H1 (cell line): ENCODE data around the gene SLC25A12. TPM values are rescaled to one million over a fixed set of nuclear protein-coding genes. Genes with fewer than 3 reads are reported as not detected.

ENCODE experiments used
- CTCF ChIA-PET: fragments of 300-600 bp; sonication (Branson Sonifier 250); formaldehyde crosslinking; loops from one replicate; lab custom pipeline; 2021; ENCODE audit not compliant: partially characterized antibody; lab: Charles Lee
- POLR2A ChIA-PET: fragments of 300-600 bp; sonication (Branson Sonifier 250); formaldehyde crosslinking; loops from one replicate; lab custom pipeline; 2021; ENCODE audit warnings: inconsistent platforms; ENCODE audit not compliant: partially characterized antibody; lab: Charles Lee
- DNase-seq, 2 experiments: peaks; one replicate each; pipeline versions ENCODE4 v3.0.0 to v3.0.0-alpha.2; 2010 to 2022; ENCODE audit warnings: low spot score in 2 of 2, low read depth in 1 of 2, mixed read lengths in 1 of 2
- FAIRE-seq: peaks from 2 replicates; lab custom pipeline; 2011; peaks lifted over from hg19 to GRCh38; lab: Jason Lieb, UNC
- H2AFZ ChIP-seq: 2 replicates; pipeline ENCODE4 v1.8.1; 2012; ENCODE audit warnings: low read length, inconsistent platforms
- H2AK5ac ChIP-seq: 2 replicates; pipeline ENCODE4 v1.6.1; 2013; ENCODE audit warnings: low read depth, low read length
- H2BK120ac ChIP-seq: replicated peaks from 2 replicates; pipeline ENCODE3; 2013; ENCODE audit warnings: low read depth, low read length, inconsistent platforms
- H2BK12ac ChIP-seq: 2 replicates; pipeline ENCODE4 v1.6.1; 2013; ENCODE audit warnings: low read depth, low read length
- H2BK15ac ChIP-seq: 2 replicates; pipeline ENCODE4 v1.6.1; 2013; ENCODE audit warnings: low read length
- H2BK20ac ChIP-seq: 2 replicates; pipeline ENCODE4 v1.6.1; 2013; ENCODE audit warnings: low read length
- H2BK5ac ChIP-seq: 2 replicates; pipeline ENCODE4 v1.6.1; 2013; ENCODE audit warnings: low read depth, low read length
- H3K14ac ChIP-seq: 2 replicates; pipeline ENCODE4 v1.6.1; 2013; ENCODE audit warnings: inconsistent platforms; ENCODE audit not compliant: insufficient read length
- H3K18ac ChIP-seq: 2 replicates; pipeline ENCODE4 v1.6.1; 2013; ENCODE audit warnings: low read length; ENCODE audit errors: extremely low read depth
- H3K23ac ChIP-seq: 2 replicates; pipeline ENCODE4 v1.6.1; 2013; ENCODE audit warnings: inconsistent platforms; ENCODE audit not compliant: insufficient read length
- H3K23me2 ChIP-seq: 2 replicates; pipeline ENCODE4 v1.6.1; 2013; ENCODE audit warnings: low read depth, low read length
- H3K27ac ChIP-seq: 2 replicates; pipeline ENCODE4 v1.6.1; 2011; ENCODE audit warnings: low read depth, low read length, inconsistent platforms
- H3K27me3 ChIP-seq, 4 experiments: replicated peaks in 1 of 4; 1 replicate in 1 of 4; 2 replicates in 3 of 4; pipeline versions ENCODE4 v1.6.1 to v1.8.1; 2011 to 2013; ENCODE audit warnings: low read length in 3 of 4, mild to moderate bottlenecking in 3 of 4, inconsistent platforms in 2 of 4, mixed read lengths in 2 of 4, moderate library complexity in 1 of 4; ENCODE audit not compliant: control insufficient read depth in 3 of 4, insufficient read depth in 3 of 4; ENCODE audit errors: extremely low read depth in 1 of 4
- H3K36me3 ChIP-seq, 4 experiments: 2 replicates each; pipeline versions ENCODE4 v1.6.1 to v1.8.1; 2011 to 2013; ENCODE audit warnings: mild to moderate bottlenecking in 4 of 4, low read length in 3 of 4, moderate library complexity in 2 of 4, control low read depth in 1 of 4, inconsistent platforms in 1 of 4; ENCODE audit not compliant: insufficient read depth in 4 of 4, control insufficient read depth in 2 of 4
- H3K4ac ChIP-seq: replicated peaks from 2 replicates; pipeline ENCODE3; 2013; ENCODE audit warnings: low read length, low read depth, mixed read lengths, inconsistent platforms; ENCODE audit not compliant: insufficient read length
- H3K4me1 ChIP-seq, 4 experiments: replicated peaks in 1 of 4; 1 replicate in 1 of 4; 2 replicates in 3 of 4; pipeline versions ENCODE4 v1.6.1 to v1.8.1; 2011 to 2013; ENCODE audit warnings: low read length in 3 of 4, inconsistent platforms in 2 of 4, mixed read lengths in 1 of 4; ENCODE audit not compliant: insufficient read depth in 4 of 4, control insufficient read depth in 3 of 4
- H3K4me2 ChIP-seq, 2 experiments: 2 replicates each; pipeline versions ENCODE4 v1.6.1 to v1.8.1; 2011 to 2013; ENCODE audit warnings: low read depth in 2 of 2, low read length in 2 of 2, control low read depth in 1 of 2, inconsistent platforms in 1 of 2, mild to moderate bottlenecking in 1 of 2; ENCODE audit not compliant: insufficient read depth in 1 of 2
- H3K4me3 ChIP-seq, 4 experiments: fragments of 200-600, 300-600 bp in 1 of 4; sonication (generic), shearing (Covaris generic), sonication (Bioruptor Twin) in 1 of 4; 2 replicates each; pipeline versions ENCODE4 v1.5.1 to v1.8.1; 2011 to 2016; ENCODE audit warnings: low read length in 4 of 4, low read depth in 3 of 4, control low read depth in 2 of 4, inconsistent platforms in 2 of 4, mild to moderate bottlenecking in 2 of 4, mixed read lengths in 1 of 4, moderate library complexity in 1 of 4; ENCODE audit not compliant: insufficient read depth in 2 of 4; ENCODE audit errors: extremely low read depth in 1 of 4
- H3K56ac ChIP-seq: replicated peaks from 2 replicates; pipeline ENCODE3; 2013; ENCODE audit warnings: low read depth, mild to moderate bottlenecking, mixed read lengths, low read length, inconsistent platforms; ENCODE audit not compliant: insufficient read length
- H3K79me1 ChIP-seq: 2 replicates; pipeline ENCODE4 v1.6.1; 2013; ENCODE audit warnings: low read depth, low read length, control low read depth
- H3K79me2 ChIP-seq, 2 experiments: 2 replicates each; pipeline versions ENCODE4 v1.6.1 to v1.8.1; 2012 to 2013; ENCODE audit warnings: low read length in 2 of 2, mild to moderate bottlenecking in 2 of 2, inconsistent platforms in 1 of 2; ENCODE audit not compliant: insufficient read depth in 2 of 2, control insufficient read depth in 1 of 2
- H3K9ac ChIP-seq, 4 experiments: replicated peaks in 1 of 4; 1 replicate in 1 of 4; 2 replicates in 3 of 4; pipeline versions ENCODE4 v1.6.1 to v1.8.1; 2011 to 2013; ENCODE audit warnings: low read depth in 3 of 4, low read length in 3 of 4, control low read depth in 2 of 4, mild to moderate bottlenecking in 2 of 4, moderate library complexity in 2 of 4, inconsistent platforms in 1 of 4; ENCODE audit errors: extremely low read depth in 1 of 4
- H3K9me3 ChIP-seq, 2 experiments: 2 replicates each; pipeline versions ENCODE4 v1.6.1 to v1.8.1; 2012 to 2013; ENCODE audit warnings: mild to moderate bottlenecking in 2 of 2, moderate library complexity in 2 of 2, control low read depth in 1 of 2, inconsistent platforms in 1 of 2, low read depth in 1 of 2, low read length in 1 of 2, mixed read lengths in 1 of 2; ENCODE audit not compliant: insufficient read depth in 2 of 2
- H4K20me1 ChIP-seq, 2 experiments: replicated peaks in 1 of 2; 2 replicates each; pipeline versions ENCODE3 to v1.8.1; 2011 to 2013; ENCODE audit warnings: inconsistent platforms in 2 of 2, low read length in 2 of 2, mild to moderate bottlenecking in 1 of 2; ENCODE audit not compliant: insufficient read depth in 2 of 2, control insufficient read depth in 1 of 2
- H4K5ac ChIP-seq: 2 replicates; pipeline ENCODE4 v1.6.1; 2013; ENCODE audit warnings: low read length, low read depth, mixed read lengths, inconsistent platforms; ENCODE audit not compliant: insufficient read length
- H4K8ac ChIP-seq: 2 replicates; pipeline ENCODE4 v1.8.0; 2013; ENCODE audit warnings: mild to moderate bottlenecking, moderate library complexity, low read length, inconsistent platforms; ENCODE audit not compliant: insufficient read depth; ENCODE audit errors: extremely low read depth
- H4K91ac ChIP-seq: replicated peaks from 2 replicates; pipeline ENCODE3; 2013; ENCODE audit warnings: low read length, mixed read lengths, inconsistent platforms; ENCODE audit not compliant: insufficient read length
- CBX5 ChIP-seq: fragments of 300-800, 300-1000 bp; sonication (generic); IDR thresholded peaks from 2 replicates; pipeline ENCODE4 v1.7.1; 2016; ENCODE audit warnings: antibody characterized with exemption, low read length, low read depth
- CBX8 ChIP-seq: fragments of 300-800, 300-1000 bp; sonication (generic); IDR thresholded peaks from 2 replicates; pipeline ENCODE4 v1.7.1; 2016; ENCODE audit warnings: low read depth, low read length, borderline replicate concordance
- CEBPB ChIP-seq: IDR thresholded peaks from 2 replicates; pipeline ENCODE4 v1.6.1; 2012; ENCODE audit warnings: low read depth, low read length
- HDAC2 ChIP-seq, 2 experiments: fragments of 300-600 bp in 1 of 2; sonication (generic) in 1 of 2; IDR thresholded peaks; 2 replicates each; pipeline ENCODE4 v1.6.1; 2011 to 2012; ENCODE audit warnings: low read depth in 2 of 2, low read length in 2 of 2, mild to moderate bottlenecking in 2 of 2, moderate library complexity in 2 of 2, borderline replicate concordance in 1 of 2, inconsistent platforms in 1 of 2
- PHF8 ChIP-seq: fragments of 200-600 bp; sonication (generic); conservative IDR thresholded peaks from 2 replicates; pipeline ENCODE4 v1.7.1; 2012; ENCODE audit warnings: low read depth, mild to moderate bottlenecking, inconsistent platforms, low read length, moderate library complexity
- POLR2A ChIP-seq, 2 experiments: IDR thresholded peaks; 1 replicate in 1 of 2; 2 replicates in 1 of 2; pipeline ENCODE4 v1.6.1; 2011; ENCODE audit warnings: low read depth in 2 of 2, low read length in 2 of 2, mild to moderate bottlenecking in 2 of 2; ENCODE audit errors: control extremely low read depth in 1 of 2
- RBBP5 ChIP-seq: IDR thresholded peaks from 2 replicates; pipeline ENCODE4 v1.7.1; 2012; ENCODE audit warnings: low read depth, mild to moderate bottlenecking, inconsistent platforms, low read length, moderate library complexity, borderline replicate concordance
- SP1 ChIP-seq: IDR thresholded peaks from 2 replicates; pipeline ENCODE4 v1.6.1; 2011; ENCODE audit warnings: low read depth, low read length
- SP4 ChIP-seq: IDR thresholded peaks from 2 replicates; pipeline ENCODE4 v1.6.1; 2012; ENCODE audit warnings: low read length, inconsistent platforms
- TBP ChIP-seq: IDR thresholded peaks from 2 replicates; pipeline ENCODE4 v1.6.1; 2011; ENCODE audit warnings: low read depth, low read length, improper control_type of control experiment
- WGBS, 2 experiments: shearing (Covaris generic) in 1 of 2; methylation state at CpG; one replicate each; pipeline versions ENCODE4 v1.1.6 to v1.1.7; 2013 to 2015; ENCODE audit warnings: low lambda C conversion rate in 2 of 2, mixed read lengths in 2 of 2, inconsistent platforms in 1 of 2, low coverage in 1 of 2, missing lambda C conversion rate in 1 of 2; ENCODE audit not compliant: insufficient replicate concordance in 2 of 2, insufficient coverage in 1 of 2, insufficient read length in 1 of 2; ENCODE audit errors: extremely low coverage in 1 of 2, missing lambda C conversion rate in 1 of 2; 5-methylcytosine and 5-hydroxymethylcytosine counted together
- polyA plus RNA-seq, 7 experiments: library from polyadenylated mRNA; depleted of rRNA in 3 of 7; stranded (reverse) in 5 of 7; unstranded in 2 of 7; fragments of >200 nt in 5 of 7; fragments of 200-250 nt in 2 of 7; gene quantifications; 1 replicate in 5 of 7; 2 replicates in 1 of 7; 4 replicates in 1 of 7; pipeline versions ENCODE4 v1.2.1 to v1.2.3, GENCODE V29; 2011 to 2013; ENCODE audit warnings: missing spikeins in 2 of 7, mixed read lengths in 2 of 7
- total RNA-seq: library from RNA; stranded (reverse); fragmentation: NEBNext Ultra II Directional; extraction: Animal tissue kit (Norgen Biotek cat#: 25700); gene quantifications from 2 replicates; pipeline ENCODE4 v1.2.1, GENCODE V29; 2021

Gene SLC25A12
- total and polyA plus RNA-seq, 2 of the 8 experiments (the other 6 are each of a cell fraction or from before 2014, with no cell fraction given): 7.7 to 10.2 TPM

DNA sequence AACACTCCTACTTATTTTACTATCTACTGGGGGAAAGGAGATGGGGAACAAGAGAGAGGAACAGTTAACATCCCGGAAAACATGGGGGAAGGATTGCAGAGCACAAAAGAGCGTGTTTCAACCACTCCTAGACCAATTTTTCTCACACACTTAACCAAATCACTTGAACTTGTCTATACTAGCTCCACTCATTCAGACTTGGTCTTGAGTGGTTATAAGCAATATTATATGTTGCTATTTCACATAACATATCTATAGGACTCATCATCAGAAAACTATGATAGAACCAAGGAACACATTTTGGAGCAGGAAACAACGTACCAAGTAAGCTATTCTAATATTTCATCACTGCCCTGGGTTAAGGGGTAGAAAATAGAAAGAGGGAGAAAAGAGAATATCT lies 31.5 kb downstream of the SLC25A12 start:
- no peak overlapping the region for H3K4me2 ChIP-seq
- H3K79me1 ChIP-seq: no peaks in the 10 kb centered on the region
- H3K18ac ChIP-seq: no peak overlapping the region
- CTCF ChIA-PET: interaction anchor here (0.9 to 1.5 kb wide), 2 partner anchors 263 to 295 kb away, joined by 3 read pairs; no protein-coding TSS in a partner anchor
- H3K4me3 ChIP-seq: no peak overlapping the region
- H4K91ac ChIP-seq: no peak overlapping the region
- no peak overlapping the region for H3K4ac ChIP-seq
- no peaks in the 10 kb centered on the region for H3K27me3 ChIP-seq
- DNase-seq (no peak), FAIRE-seq (no peak)
- H2AFZ ChIP-seq: no peak overlapping the region
- no peak overlapping the region for H2AK5ac ChIP-seq
- no peak overlapping the region for H4K8ac ChIP-seq
- no peaks in the 10 kb centered on the region for H3K79me2 ChIP-seq
- H2BK120ac ChIP-seq: no peak overlapping the region
- peaks cover 0 to 1% (median under 1%) of the 10 kb centered on the region in 4 experiments; a peak in 2 of 8 replicates for H3K36me3 ChIP-seq
- TF ChIP-seq SP4 (no peak), RBBP5 (no peak), HDAC2 (IDR thresholded peaks at IDR 0.05; ENCODE audit: borderline replicate concordance in 1 of 2, low read depth in 2 of 2, low read length in 2 of 2) (no peak), SP1 (no peak), TBP (no peak), CEBPB (no peak), PHF8 (no peak), CBX5 (no peak), POLR2A (IDR thresholded peaks at IDR 0.05; ENCODE audit: control extremely low read depth in 1 of 2, low read depth in 2 of 2, low read length in 2 of 2) (no peak), CBX8 (no peak)
- H4K5ac ChIP-seq: no peak overlapping the region
- H3K14ac ChIP-seq: no peak overlapping the region
- POLR2A ChIA-PET: no interaction called here
- no peak overlapping the region for H3K23ac ChIP-seq
- no peaks in the 10 kb centered on the region for H4K20me1 ChIP-seq
- no peaks in the 10 kb centered on the region for H3K4me1 ChIP-seq
- no peak overlapping the region for H2BK5ac ChIP-seq
- H3K23me2 ChIP-seq: no peaks in the 10 kb centered on the region
- H2BK15ac ChIP-seq: no peak overlapping the region
- 94% methylated on average over 3 of the region's 3 CpGs; no CpG with 5 or more reads in 1 of the 2 experiments for WGBS, 2 experiments
- no peak overlapping the region for H3K27ac ChIP-seq
- H3K56ac ChIP-seq: no peak overlapping the region
- H2BK12ac ChIP-seq: no peak overlapping the region
- H3K9ac ChIP-seq: no peak overlapping the region
- peaks cover 0 to 4% of the 10 kb centered on the region in 2 experiments; a peak in 1 of 4 replicates for H3K9me3 ChIP-seq
- no peak overlapping the region for H2BK20ac ChIP-seq
